ENCODE data around the gene HLF. TPM values are rescaled to one million over a fixed set of nuclear protein-coding genes. Genes with fewer than 3 reads are reported as not detected.

Gene HLF
- total RNA-seq, 4 donors from 2014 or later: 19.8 to 46.7 (median 29.9) TPM

DNA sequence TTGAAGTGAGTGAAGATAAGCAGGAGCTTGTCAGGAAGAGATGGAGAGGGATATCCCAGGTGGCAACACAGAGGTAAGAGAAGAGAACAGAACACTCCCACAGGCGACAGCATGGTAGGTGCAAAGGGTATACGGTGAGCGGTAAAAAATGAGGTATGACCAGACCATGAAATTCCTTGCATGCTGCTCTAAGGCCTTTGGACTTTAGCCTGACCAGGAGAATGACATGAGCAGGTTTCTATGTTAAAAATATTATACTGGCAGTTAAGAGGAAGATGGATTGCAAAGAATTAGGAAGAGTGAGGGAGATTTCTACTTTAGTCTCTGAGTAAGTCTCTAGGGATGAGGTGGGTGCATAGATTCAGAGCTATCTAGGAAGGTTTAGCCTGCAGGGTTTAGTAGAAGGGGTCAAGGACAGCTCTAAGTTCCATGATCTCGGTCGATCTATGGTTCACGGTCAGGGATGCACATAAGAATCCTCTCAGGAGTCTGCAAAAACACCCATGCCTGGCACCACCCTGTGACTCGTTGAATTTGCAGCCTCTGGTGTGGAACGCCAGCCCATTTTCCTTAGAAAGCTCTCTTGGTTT, 65.7 kb downstream of the HLF start:
- WGBS, 2 donors: 93% methylated on average over 8 of the region's 8 CpGs
- DNase-seq (ENCODE audit: low spot score in 2 of 2): no peak
- no peak for TF ChIP-seq POLR2A (IDR thresholded peaks at IDR 0.05)
- TF ChIP-seq, protein P1, sequence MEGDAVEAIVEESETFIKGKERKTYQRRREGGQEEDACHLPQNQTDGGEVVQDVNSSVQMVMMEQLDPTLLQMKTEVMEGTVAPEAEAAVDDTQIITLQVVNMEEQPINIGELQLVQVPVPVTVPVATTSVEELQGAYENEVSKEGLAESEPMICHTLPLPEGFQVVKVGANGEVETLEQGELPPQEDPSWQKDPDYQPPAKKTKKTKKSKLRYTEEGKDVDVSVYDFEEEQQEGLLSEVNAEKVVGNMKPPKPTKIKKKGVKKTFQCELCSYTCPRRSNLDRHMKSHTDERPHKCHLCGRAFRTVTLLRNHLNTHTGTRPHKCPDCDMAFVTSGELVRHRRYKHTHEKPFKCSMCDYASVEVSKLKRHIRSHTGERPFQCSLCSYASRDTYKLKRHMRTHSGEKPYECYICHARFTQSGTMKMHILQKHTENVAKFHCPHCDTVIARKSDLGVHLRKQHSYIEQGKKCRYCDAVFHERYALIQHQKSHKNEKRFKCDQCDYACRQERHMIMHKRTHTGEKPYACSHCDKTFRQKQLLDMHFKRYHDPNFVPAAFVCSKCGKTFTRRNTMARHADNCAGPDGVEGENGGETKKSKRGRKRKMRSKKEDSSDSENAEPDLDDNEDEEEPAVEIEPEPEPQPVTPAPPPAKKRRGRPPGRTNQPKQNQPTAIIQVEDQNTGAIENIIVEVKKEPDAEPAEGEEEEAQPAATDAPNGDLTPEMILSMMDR (IDR thresholded peaks at IDR 0.05): no peak
- intact Hi-C loops (cut with DNase I; ENCODE audit: low total_unique reads): no loop called here
- no peak overlapping the region for H3K4me3 ChIP-seq (ENCODE audit: low read depth, poor library complexity, severe bottlenecking)

- DNase-seq (ENCODE audit: low spot score in 2 of 2): no peak
- TF ChIP-seq, protein P1 (IDR thresholded peaks at IDR 0.05): no peak
- TF ChIP-seq POLR2A (IDR thresholded peaks at IDR 0.05): no peak
- no peak overlapping the region for H3K4me3 ChIP-seq (ENCODE audit: low read depth, poor library complexity, severe bottlenecking)
- intact Hi-C loops (cut with DNase I; ENCODE audit: low total_unique reads): no loop called here
- WGBS, 2 donors: 80 to 89% methylated on average over 15 of the region's 15 CpGs
Observed at GRCh38 chr17:55332296-55333041, 67.7 kb downstream of the HLF start.

GRCh38 chr17:55334285-55334684, 69.5 kb downstream of the HLF start:
- intact Hi-C loops (cut with DNase I; ENCODE audit: low total_unique reads): no loop called here
- no peak overlapping the region for H3K4me3 ChIP-seq (ENCODE audit: low read depth, poor library complexity, severe bottlenecking)
- no peak for DNase-seq (ENCODE audit: low spot score in 2 of 2)
- TF ChIP-seq, protein P1 (IDR thresholded peaks at IDR 0.05): no peak
- no peak for TF ChIP-seq POLR2A (IDR thresholded peaks at IDR 0.05)
- WGBS, 2 donors: 54 to 70% methylated on average over 4 of the region's 4 CpGs

- WGBS, 2 donors: 76 to 79% methylated on average over 6 of the region's 6 CpGs
- TF ChIP-seq, protein P1 (IDR thresholded peaks at IDR 0.05): no peak
- TF ChIP-seq POLR2A (IDR thresholded peaks at IDR 0.05): no peak
- intact Hi-C loops (cut with DNase I; ENCODE audit: low total_unique reads): no loop called here
Observed at GRCh38 chr17:55334881-55335540, 70.3 kb downstream of the HLF start.

DNA sequence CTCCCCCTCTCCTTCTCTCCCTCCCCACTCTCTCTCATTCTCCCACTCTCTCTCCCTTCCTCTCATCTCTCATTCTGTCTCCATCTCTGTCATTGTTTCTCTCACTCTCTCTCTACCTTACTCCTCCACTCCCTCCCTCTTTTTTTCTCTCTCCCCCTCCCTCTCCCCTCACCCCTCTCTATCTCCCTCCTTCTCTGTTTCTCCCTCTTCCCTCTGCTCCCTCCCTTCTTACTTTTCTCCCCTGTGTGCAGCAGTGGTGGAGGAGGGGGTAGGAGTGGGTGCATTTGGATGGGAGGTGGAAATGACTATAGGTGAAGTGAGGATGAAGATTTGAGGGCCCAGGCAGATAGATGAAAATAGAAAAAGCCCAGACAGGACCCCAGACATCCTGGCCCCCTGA, 70.9 kb downstream of the HLF start:
- H3K4me3 ChIP-seq (ENCODE audit: low read depth, poor library complexity, severe bottlenecking): no peak overlapping the region
- no peak for TF ChIP-seq POLR2A (IDR thresholded peaks at IDR 0.05)
- TF ChIP-seq, protein P1 (IDR thresholded peaks at IDR 0.05): no peak
- intact Hi-C loops (cut with DNase I; ENCODE audit: low total_unique reads): no loop called here
- DNase-seq (ENCODE audit: low spot score in 2 of 2): no peak

More at GRCh38 chr17:55334881-55335540, 70.3 kb downstream of the HLF start:
- H3K4me3 ChIP-seq (ENCODE audit: low read depth, poor library complexity, severe bottlenecking): no peak overlapping the region
- DNase-seq (ENCODE audit: low spot score in 2 of 2): no peak

Measured in lower leg skin (tissue), 4 donors.